ENCODE results near the gene NTRK2. TPM values are rescaled to one million over a fixed set of nuclear protein-coding genes. Genes with fewer than 3 reads are reported as not detected.

The NTRK2 gene
- polyA plus RNA-seq, 1 experiment = 2.0 TPM

- CTCF ChIA-PET = interaction anchor here (0.6 kb wide), 1 partner anchor 13 kb away, joined by 3 read pairs; no protein-coding TSS in a partner anchor
- POLR2A ChIA-PET = no interaction called here
- Histone ChIP-seq H3K4me3 (ENCODE audit: low read depth, low read length) (no peak overlapping the region), H3K27me3 (ENCODE audit: control insufficient read depth, insufficient read depth, low read length) (no peaks in the 10 kb centered on the region), H3K36me3 (ENCODE audit: control insufficient read depth, insufficient read depth, low read length) (no peaks in the 10 kb centered on the region)
- DNase-seq (ENCODE audit: low read depth) = no peak
- no peak for TF ChIP-seq CTCF (IDR thresholded peaks at IDR 0.05; ENCODE audit: insufficient read depth, low read depth, low read length)
Measured at GRCh38 chr9:84756171-84756570, 86.6 kb downstream of the NTRK2 start.

GRCh38 chr9:84756731-84757130, 87.2 kb downstream of the NTRK2 start:
- no peak for TF ChIP-seq CTCF (IDR thresholded peaks at IDR 0.05; ENCODE audit: insufficient read depth, low read depth, low read length)
- no peaks in the 10 kb centered on the region for H3K36me3 ChIP-seq (ENCODE audit: control insufficient read depth, insufficient read depth, low read length)
- ChIA-PET CTCF (interaction anchor here (0.7 kb wide), 1 partner anchor 20 kb away, joined by 3 read pairs; no protein-coding TSS in a partner anchor), POLR2A (no interaction called here)
- no peak for DNase-seq (ENCODE audit: low read depth)
- no peaks in the 10 kb centered on the region for H3K27me3 ChIP-seq (ENCODE audit: control insufficient read depth, insufficient read depth, low read length)
- no peak overlapping the region for H3K4me3 ChIP-seq (ENCODE audit: low read depth, low read length)

GRCh38 chr9:84758817-84759216, 89.3 kb downstream of the NTRK2 start:
- ChIA-PET CTCF (interaction anchor here (1.3 kb wide), 1 partner anchor 11 kb away, joined by 3 read pairs; no protein-coding TSS in a partner anchor), POLR2A (no interaction called here)
- no peak for TF ChIP-seq CTCF (IDR thresholded peaks at IDR 0.05; ENCODE audit: insufficient read depth, low read depth, low read length)
- Histone ChIP-seq H3K4me3 (ENCODE audit: low read depth, low read length) (no peak overlapping the region), H3K27me3 (ENCODE audit: control insufficient read depth, insufficient read depth, low read length) (no peaks in the 10 kb centered on the region), H3K36me3 (ENCODE audit: control insufficient read depth, insufficient read depth, low read length) (no peaks in the 10 kb centered on the region)
- DNase-seq (ENCODE audit: low read depth) = no peak

GRCh38 chr9:84759300-84759750, 89.8 kb downstream of the NTRK2 start:
- no peak for DNase-seq (ENCODE audit: low read depth)
- POLR2A ChIA-PET = no interaction called here
- Histone ChIP-seq H3K36me3 (ENCODE audit: control insufficient read depth, insufficient read depth, low read length) (no peaks in the 10 kb centered on the region), H3K27me3 (ENCODE audit: control insufficient read depth, insufficient read depth, low read length) (no peaks in the 10 kb centered on the region), H3K4me3 (ENCODE audit: low read depth, low read length) (no peak overlapping the region)
- no peak for TF ChIP-seq CTCF (IDR thresholded peaks at IDR 0.05; ENCODE audit: insufficient read depth, low read depth, low read length)
- CTCF ChIA-PET = interaction anchor here (1.3 kb wide), 1 partner anchor 11 kb away, joined by 3 read pairs; no protein-coding TSS in a partner anchor

GRCh38 chr9:84759804-84760203, 90.3 kb downstream of the NTRK2 start:
- POLR2A ChIA-PET = no interaction called here
- Histone ChIP-seq H3K36me3 (ENCODE audit: control insufficient read depth, insufficient read depth, low read length) (no peaks in the 10 kb centered on the region), H3K4me3 (ENCODE audit: low read depth, low read length) (no peak overlapping the region), H3K27me3 (ENCODE audit: control insufficient read depth, insufficient read depth, low read length) (no peaks in the 10 kb centered on the region)
- TF ChIP-seq CTCF (IDR thresholded peaks at IDR 0.05; ENCODE audit: insufficient read depth, low read depth, low read length) = no peak
- no peak for DNase-seq (ENCODE audit: low read depth)
- CTCF ChIA-PET = interaction anchor here (1.3 kb wide), 1 partner anchor 11 kb away, joined by 3 read pairs; no protein-coding TSS in a partner anchor
